Sciatic nerve (tissue), 2 donors: ENCODE measurements around the gene TMC8. TPM values are rescaled to one million over a fixed set of nuclear protein-coding genes. Genes with fewer than 3 reads are reported as not detected.

Experiments used
- ATAC-seq: fragments of 200-7000 bp; cut with Tn5 transposase; one replicate; pipeline ENCODE4 v1.9.1; 2020; ENCODE audit warnings: mild to moderate bottlenecking, moderate library complexity
- DNase-seq: peaks from one replicate; pipeline ENCODE4 v3.0.0-alpha.2; 2020; ENCODE audit warnings: low spot score
- intact Hi-C: fragments of 100-400 bp; cut with DNase I; formaldehyde crosslinking; loops from one replicate; pipeline ENCODE4 v1.14.2; 2022
- total RNA-seq: library from RNA; stranded (reverse); fragmentation: NEBNext Ultra II Directional; extraction: Animal tissue kit (Norgen Biotek cat#: 25700); gene quantifications from one replicate; pipeline ENCODE4 v1.2.1, GENCODE V29; 2021
- donor health status: DM: no; HTN: no; CAD: no.
- donor health status: DM: no; HTN: no; CAD: no.

Gene TMC8
- total RNA-seq, 1 donor from 2014 or later, result 12.5 TPM

GRCh38 chr17:78143214-78144146, 12.9 kb downstream of the TMC8 start:
- ATAC-seq (no peak), DNase-seq (no peak)
- intact Hi-C loops, result no loop called here

GRCh38 chr17:78144147-78144719, 13.7 kb downstream of the TMC8 start:
- peak; percentile 81 for ATAC-seq
- peak; percentile 91 for DNase-seq
- intact Hi-C loops, result no loop called here

GRCh38 chr17:78144736-78145641, 14.4 kb downstream of the TMC8 start:
- DNase-seq (no peak), ATAC-seq (peak; percentile 74)
- intact Hi-C loops, result no loop called here

GRCh38 chr17:78146471-78146869, 15.9 kb downstream of the TMC8 start:
- DNase-seq (no peak), ATAC-seq (no peak)
- intact Hi-C loops, result no loop called here

GRCh38 chr17:78146881-78147280, 16.3 kb downstream of the TMC8 start:
- ATAC-seq (no peak), DNase-seq (no peak)
- intact Hi-C loops, result no loop called here

GRCh38 chr17:78147315-78147998, 16.9 kb downstream of the TMC8 start:
- intact Hi-C loops, result no loop called here
- DNase-seq (no peak), ATAC-seq (no peak)

- DNase-seq (no peak), ATAC-seq (no peak)
- intact Hi-C loops, result no loop called here
Measured at GRCh38 chr17:78148286-78149016, 17.9 kb downstream of the TMC8 start.

- DNase-seq, result no peak
- intact Hi-C loops, result no loop called here
- ATAC-seq, result no peak
Measured at GRCh38 chr17:78151514-78152008, 21.0 kb downstream of the TMC8 start.

- intact Hi-C loops, result no loop called here
- no peak for DNase-seq
- peak; percentile 52 for ATAC-seq
Measured at GRCh38 chr17:78154903-78155811, 24.6 kb downstream of the TMC8 start.

- intact Hi-C loops, result no loop called here
- ATAC-seq, result no peak
- no peak for DNase-seq
Measured at GRCh38 chr17:78159575-78160158, 29.1 kb downstream of the TMC8 start.

- intact Hi-C loops, result no loop called here
- no peak for DNase-seq
- ATAC-seq, result no peak
Measured at GRCh38 chr17:78163881-78164747, 33.5 kb downstream of the TMC8 start.

- intact Hi-C loops, result no loop called here
- ATAC-seq (no peak), DNase-seq (no peak)
Measured at GRCh38 chr17:78164748-78165607, 34.4 kb downstream of the TMC8 start.

- no peak for DNase-seq
- intact Hi-C loops, result no loop called here
- ATAC-seq, result no peak
Measured at GRCh38 chr17:78166416-78166815, 35.8 kb downstream of the TMC8 start.

- ATAC-seq (peak; percentile 59), DNase-seq (peak; percentile 88)
- intact Hi-C loops, result no loop called here
Measured at GRCh38 chr17:78168242-78168902, 37.8 kb downstream of the TMC8 start, which contains the start of gene SYNGR2. Gene SYNGR2, plus strand, starts transcription at chr17:78168581. Its CDS starts 36 bp downstream, at chr17:78168617.
